Stimulated activated CD8-positive, alpha-beta memory T cell treated with anti-CD3 and anti-CD28 coated beads, Interleukin-12 subunit alpha, Interleukin-12 subunit beta, amount 100 ng/mL, for 24 hours (primary cell): Measurements from ENCODE around the gene DOCK4.

ENCODE experiments used
- DNase-seq: peaks from one replicate; pipeline ENCODE4 v3.0.0-alpha.2; 2020; ENCODE audit errors: extremely low read depth

Gene DOCK4

GRCh38 chr7:112159351-112159750, 46.8 kb downstream of the DOCK4 start:
- no peak for DNase-seq

- DNase-seq, result no peak
Observed at GRCh38 chr7:112157072-112157471, 49.1 kb downstream of the DOCK4 start.

GRCh38 chr7:112156412-112156811, 49.8 kb downstream of the DOCK4 start:
- no peak for DNase-seq

DNA sequence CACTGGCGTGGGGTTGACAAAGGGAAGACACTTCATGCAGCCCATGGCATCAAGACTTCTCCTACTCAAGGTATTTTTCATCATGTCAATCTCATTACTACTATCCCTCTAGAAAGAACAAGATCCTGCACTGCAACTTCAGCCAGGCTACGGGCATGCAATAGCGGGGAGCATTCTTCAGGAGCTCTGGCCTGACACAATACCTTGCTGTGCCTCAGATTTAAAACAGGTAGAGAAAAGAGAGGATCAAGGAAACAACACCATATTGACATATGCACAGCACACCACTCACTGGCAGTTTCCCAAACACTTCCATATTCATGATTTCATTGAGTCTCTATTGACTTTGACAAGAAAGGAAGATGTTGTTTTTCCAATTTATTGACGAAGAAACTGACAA, 51.5 kb downstream of the DOCK4 start:
- no peak for DNase-seq

GRCh38 chr7:112152186-112152585, 54.0 kb downstream of the DOCK4 start:
- DNase-seq, result no peak

DNA sequence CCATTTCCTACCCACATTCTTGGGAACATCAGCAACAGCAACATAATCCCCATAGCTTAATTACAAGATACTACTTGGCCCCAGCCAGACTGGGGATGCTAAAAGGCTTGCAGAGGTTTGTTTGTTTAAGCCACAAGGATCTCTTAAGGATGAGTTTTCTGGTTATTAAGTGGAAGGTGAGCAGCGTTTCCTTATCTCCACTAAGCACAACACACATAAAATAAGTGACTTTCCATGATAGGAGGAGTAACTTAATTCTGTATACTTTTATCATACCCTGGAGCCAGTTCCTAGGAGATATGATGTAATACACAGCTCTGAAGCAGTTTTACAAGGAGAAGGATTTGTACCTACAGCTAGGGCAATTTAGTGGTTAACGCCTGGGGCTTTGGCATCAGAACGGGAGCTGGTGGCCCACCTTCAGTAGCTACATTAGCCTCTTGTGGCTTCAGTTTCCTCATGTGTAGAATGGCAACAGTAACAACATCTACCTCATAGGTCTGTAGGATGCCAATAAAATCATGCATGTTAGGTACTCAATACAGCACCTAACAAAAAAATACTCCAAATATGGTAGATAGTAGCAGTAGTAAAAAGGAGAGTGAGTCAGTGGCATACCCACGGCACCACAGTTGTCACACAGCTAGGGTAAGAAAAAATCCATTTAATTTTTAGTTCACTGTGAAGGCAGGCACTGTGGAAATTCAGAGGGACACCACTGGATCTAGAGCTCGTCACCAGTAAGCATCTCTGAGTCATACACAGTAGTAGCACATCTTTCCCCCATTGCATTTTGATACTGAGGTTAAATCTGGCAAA, 55.2 kb downstream of the DOCK4 start:
- no peak for DNase-seq

DNA sequence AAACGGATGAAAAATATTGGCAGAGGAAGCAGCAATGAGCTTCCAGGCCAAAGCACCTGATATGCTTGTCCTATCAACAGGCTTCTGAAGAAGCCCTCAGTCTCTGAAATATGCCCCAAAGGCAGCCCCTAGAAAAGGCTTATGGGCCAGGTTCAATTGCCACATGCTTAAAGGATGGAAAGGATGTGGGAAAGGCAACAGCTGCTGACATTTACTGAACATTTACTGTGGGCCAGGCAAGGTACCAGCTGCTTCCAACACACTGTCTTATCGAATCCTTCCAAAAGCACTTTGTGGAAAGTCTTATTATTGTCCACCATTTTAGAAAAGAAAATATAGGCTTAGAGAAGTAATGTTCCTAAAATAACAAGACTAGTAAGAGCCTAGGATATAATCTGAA, 56.5 kb downstream of the DOCK4 start:
- DNase-seq, result no peak

- no peak for DNase-seq
Observed at GRCh38 chr7:112147793-112148361, 58.3 kb downstream of the DOCK4 start.

DNA sequence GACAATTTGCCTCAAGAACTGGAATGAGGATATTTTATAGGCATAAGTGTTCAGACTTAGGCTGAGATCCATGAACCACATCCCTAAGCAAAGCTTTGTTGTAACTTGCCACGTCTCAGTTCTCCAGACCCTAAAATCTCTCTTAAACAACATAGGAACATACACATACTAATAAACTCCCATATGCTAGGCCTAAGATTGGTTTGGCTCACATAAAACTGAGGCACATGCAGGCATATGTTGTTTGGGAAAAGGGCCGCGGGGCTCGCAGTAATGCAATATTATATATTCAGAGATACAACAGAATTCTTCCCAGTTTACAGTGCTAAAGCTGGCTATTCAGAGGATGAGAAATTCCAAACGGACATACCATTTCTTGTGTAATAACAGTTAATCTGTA, 61.0 kb downstream of the DOCK4 start:
- DNase-seq, result no peak

- no peak for DNase-seq
Observed at GRCh38 chr7:112144284-112145059, 61.7 kb downstream of the DOCK4 start.

DNA sequence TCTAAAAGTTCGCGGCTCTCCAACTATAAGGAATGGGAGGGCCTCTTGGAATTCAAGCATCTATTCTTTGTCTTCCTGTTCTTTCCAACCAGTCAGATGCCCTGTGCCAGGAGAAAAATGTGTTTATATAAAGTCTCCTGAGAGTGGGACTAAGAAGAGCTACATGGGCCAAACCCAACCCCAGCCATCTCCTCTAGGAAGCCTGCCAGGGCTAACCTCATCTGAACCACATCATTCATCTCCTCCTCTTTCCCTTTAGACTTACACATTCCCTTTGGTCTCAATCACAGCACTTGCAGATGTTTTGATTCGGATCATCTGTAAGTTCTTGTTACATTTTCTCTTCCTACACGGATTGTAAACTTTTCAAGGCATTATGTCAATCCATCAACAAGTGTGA, 62.6 kb downstream of the DOCK4 start:
- DNase-seq, result no peak

GRCh38 chr7:112143136-112143535, 63.1 kb downstream of the DOCK4 start:
- DNase-seq, result no peak

GRCh38 chr7:112140600-112140999, 65.6 kb downstream of the DOCK4 start:
- no peak for DNase-seq

DNA sequence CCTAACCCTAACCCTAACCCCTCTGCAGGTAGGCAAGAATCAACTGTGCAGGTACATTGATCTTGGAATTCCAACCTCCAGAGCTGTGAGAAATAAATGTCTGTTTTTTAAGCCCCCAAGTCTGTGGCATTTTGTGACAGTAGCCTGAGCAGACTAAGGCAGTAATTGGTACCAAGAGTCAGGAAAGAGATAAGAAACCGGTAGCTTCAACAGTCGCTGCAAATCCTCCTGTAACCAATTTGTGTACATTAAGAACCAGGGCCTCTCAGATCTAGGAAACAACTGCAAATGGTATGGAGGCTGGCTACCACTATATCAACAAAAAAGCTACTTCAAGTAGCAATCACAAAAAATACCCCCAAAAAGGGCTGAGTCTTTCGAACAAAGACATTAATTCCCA, 67.3 kb downstream of the DOCK4 start:
- no peak for DNase-seq

- no peak for DNase-seq
Observed at GRCh38 chr7:112138325-112138852, 67.8 kb downstream of the DOCK4 start.

GRCh38 chr7:112137141-112138101, 68.8 kb downstream of the DOCK4 start:
- no peak for DNase-seq

DNA sequence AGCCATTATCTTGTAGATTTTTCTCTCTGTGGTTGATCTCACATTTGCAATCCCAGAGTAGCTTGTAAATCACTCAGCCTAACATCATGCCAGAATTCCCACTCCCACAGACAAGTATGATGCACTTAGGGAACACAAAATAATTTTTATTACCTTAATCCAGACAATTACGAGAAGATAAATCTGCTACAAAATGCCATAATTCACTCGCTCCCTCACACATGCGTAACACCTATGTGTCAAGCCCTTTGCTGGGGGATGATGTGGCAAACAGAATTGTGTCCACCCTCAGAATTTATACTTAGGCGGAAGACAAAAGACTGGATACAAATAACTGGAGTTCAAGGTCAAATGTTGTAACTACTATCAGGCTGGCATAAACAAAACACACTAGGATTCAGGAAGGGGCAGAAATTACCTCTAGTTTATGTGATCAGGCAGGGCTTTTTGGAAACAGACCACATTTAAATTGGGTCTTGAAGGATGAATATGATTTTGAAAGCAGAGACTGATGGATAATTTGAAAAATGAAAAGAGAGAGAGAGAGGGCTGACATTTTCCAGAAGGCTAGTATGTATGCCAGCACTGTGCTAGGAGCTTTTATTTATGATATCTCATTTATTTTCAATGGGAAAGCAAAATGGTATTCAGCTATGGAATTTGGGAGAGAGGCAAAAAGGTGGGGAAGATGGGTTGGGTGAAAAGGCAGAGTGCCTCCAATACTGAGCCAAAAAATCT, 69.8 kb downstream of the DOCK4 start:
- DNase-seq, result no peak

DNA sequence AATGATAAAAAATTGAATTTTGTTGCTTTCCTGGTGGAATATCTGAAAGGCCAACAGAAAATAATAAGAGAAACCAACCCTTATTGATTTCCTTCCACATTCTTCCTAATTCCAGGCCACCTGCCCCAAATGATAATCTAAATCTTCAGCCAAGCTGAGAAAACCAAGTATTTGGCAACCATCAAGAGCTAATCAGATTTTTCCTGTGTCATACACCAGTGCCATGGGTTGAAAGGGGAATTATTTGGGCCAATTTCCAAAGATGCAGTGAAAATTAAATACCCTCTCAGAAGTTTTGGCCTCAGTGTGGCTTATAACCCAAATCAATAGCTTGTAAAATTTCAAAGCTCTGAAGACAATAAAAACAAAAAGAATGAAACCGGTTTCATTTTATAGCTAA, 70.4 kb downstream of the DOCK4 start:
- no peak for DNase-seq

GRCh38 chr7:112134039-112134438, 72.2 kb downstream of the DOCK4 start:
- no peak for DNase-seq

DNA sequence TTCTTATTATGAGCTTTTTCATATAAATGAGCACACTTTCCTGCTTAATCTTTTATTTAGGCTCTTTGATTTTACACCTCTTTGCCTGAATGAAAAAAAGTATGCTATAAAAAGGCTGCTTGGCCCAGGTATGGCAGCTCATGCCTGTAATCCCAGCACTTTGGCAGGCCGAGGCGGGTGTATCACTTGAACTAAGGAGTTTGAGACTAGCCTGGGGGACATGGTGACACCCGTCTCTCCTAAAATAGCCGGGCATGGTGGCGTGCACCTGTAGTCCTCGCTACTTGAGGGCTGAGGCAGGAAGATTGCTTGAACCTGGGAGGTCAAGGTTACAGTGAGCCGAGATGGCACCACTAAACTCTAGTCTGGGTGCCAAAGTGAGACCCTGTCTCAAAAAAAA, 72.9 kb downstream of the DOCK4 start:
- DNase-seq, result no peak
